Measurements from ENCODE around the gene GABPA.

GRCh38 chr21:25689226-25689625 is 45.5 kb upstream of the GABPA start:
- TF ChIP-seq, protein P1, sequence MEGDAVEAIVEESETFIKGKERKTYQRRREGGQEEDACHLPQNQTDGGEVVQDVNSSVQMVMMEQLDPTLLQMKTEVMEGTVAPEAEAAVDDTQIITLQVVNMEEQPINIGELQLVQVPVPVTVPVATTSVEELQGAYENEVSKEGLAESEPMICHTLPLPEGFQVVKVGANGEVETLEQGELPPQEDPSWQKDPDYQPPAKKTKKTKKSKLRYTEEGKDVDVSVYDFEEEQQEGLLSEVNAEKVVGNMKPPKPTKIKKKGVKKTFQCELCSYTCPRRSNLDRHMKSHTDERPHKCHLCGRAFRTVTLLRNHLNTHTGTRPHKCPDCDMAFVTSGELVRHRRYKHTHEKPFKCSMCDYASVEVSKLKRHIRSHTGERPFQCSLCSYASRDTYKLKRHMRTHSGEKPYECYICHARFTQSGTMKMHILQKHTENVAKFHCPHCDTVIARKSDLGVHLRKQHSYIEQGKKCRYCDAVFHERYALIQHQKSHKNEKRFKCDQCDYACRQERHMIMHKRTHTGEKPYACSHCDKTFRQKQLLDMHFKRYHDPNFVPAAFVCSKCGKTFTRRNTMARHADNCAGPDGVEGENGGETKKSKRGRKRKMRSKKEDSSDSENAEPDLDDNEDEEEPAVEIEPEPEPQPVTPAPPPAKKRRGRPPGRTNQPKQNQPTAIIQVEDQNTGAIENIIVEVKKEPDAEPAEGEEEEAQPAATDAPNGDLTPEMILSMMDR (IDR thresholded peaks at IDR 0.05), result no peak
- TF ChIP-seq POLR2A (IDR thresholded peaks at IDR 0.05) (no peak), POLR2AphosphoS5 (IDR thresholded peaks at IDR 0.05) (no peak)
